HG03565 (cell line): Measurements from ENCODE around the gene DSPP.
"Not testable (repeated sequence)": the region's sequence is repeated elsewhere in the genome, so short reads cannot be mapped to it uniquely, and the experiment has no call there.

Experiments
- ATAC-seq: cut with Tn5 transposase; IDR thresholded peaks from one replicate; pipeline ENCODE4 v1.9.1; 2021; ENCODE audit warnings: mild to moderate bottlenecking, moderate library complexity; ENCODE audit not compliant: unreplicated experiment

The DSPP gene

DNA sequence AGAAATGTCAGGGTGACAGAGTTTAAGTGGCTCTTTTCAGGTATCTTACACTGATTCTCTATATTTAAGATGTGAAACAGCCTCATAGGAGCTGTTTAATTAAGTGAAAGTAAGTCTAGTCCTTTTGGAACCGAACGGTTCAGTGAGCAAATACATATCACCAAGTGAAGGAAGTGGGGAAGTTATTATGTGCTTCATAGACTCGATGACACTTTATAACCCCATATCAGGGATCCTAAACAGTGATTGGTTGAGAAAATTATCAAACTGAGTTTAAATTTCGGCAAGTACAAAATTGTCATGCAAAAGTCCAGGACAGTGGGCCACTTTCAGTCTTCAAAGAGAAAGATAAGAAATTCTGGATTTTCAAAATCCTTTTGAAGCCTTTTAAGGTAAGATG is at the start of gene DSPP:
Gene DSPP, plus strand, starts transcription at position 301 of the 400 bp plus-strand sequence. CDS start 2,380 bp downstream, outside the sequence.
- ATAC-seq = no peak

- ATAC-seq = peak; percentile 95
Measured at GRCh38 chr4:87559090-87559837, 49.1 kb upstream of the DSPP start.

GRCh38 chr4:87560802-87561201 is 47.5 kb upstream of the DSPP start:
- no peak for ATAC-seq

DNA sequence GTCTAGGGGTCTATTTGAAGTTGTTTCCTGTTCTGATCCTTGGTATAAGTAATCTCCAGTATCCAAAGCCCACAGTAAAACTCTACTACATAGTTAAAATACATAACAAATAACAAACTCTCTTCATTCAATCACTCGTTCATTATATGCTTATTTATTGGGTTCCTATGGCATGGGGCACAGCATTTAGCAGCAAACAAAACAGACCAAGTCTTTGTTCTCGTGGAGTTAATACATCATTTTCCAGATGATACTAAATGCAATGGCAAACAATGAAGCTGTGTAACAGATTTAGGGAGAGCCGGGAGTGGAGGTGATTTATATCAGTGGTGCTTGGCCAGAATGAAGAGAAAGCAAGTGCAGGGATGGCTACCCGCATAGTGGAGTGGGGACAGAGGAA is 42.6 kb upstream of the DSPP start:
- no peak for ATAC-seq

DNA sequence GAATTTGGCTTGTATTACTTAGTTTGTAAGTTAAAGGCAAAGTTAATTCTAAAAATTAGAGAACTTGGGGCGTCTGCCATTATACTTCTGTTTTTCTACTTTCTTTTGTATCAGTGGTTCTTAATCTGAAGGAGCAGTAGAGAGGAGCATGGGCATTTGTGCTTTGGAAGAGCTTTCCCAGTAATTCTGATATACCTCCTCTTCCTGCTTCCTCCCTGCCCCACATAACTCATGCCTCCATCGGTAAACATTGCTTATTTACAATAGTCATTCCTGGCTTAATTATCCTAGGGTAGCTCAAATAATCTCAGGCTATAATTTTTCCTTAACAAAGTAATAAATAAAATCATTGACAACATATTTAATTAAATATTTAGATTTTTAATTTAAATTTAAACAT is 42.1 kb upstream of the DSPP start:
- ATAC-seq = no peak

- ATAC-seq = no peak
Measured at GRCh38 chr4:87567191-87567590, 41.1 kb upstream of the DSPP start.

- no peak for ATAC-seq
Measured at GRCh38 chr4:87570290-87570805, 38.0 kb upstream of the DSPP start.

GRCh38 chr4:87574376-87574775 is 34.0 kb upstream of the DSPP start:
- not testable (repeated sequence) for ATAC-seq

- ATAC-seq = no peak
Measured at GRCh38 chr4:87574996-87575395, 33.3 kb upstream of the DSPP start.

DNA sequence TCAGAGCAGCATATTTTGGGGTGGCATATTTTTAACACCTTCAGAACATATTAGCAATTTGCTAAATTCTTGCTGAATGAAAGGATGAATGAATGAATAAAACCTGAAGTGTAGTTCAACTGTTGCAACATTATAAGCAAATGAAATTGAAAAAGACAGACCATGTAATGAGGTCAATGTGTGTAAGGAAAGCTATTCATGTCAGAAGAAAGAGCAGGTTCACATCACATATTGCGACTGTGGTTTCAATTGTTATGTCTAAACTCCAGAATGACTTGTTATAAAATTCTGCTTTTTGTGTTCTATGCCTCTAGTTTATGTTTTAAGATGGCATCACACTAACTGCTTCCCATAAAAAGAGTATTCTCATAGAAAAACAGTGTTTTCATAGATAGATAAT is 32.9 kb upstream of the DSPP start:
- no peak for ATAC-seq

DNA sequence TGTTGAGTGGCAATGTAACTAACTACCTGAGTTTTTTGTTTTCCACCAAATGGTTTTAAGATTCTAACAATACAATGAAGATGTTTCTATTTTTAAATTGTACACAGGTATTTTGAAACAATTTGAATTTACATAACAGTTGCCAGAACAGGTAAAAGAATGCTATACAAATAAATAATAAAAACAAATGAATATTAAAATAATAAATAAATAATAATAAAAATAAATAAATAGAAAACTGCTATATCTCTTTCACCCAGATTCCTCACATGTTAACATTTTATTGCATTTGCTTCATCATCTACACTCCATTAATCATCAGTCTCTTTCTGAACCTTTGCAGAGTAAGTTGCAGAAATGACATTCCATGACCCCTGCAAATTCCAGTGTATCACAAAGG is 32.3 kb upstream of the DSPP start:
- ATAC-seq = no peak

DNA sequence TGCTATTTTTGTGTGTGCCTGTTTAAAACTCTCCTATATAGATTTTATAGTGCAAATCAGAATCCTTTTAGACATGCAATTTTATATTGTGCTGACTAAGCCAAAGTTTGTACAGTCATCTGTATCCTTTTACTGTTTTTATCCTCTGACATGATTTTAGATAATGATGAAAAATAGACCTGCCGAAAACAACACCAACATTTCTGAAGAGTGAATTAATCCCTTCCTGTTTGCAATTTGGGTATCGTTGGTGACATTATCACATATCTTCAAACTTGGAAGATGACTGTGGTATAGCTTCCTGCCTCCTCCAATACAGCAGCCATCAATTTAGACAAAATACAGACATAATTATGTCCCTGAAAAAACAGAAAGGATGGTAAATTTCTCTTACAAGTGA is 28.9 kb upstream of the DSPP start:
- ATAC-seq = no peak

GRCh38 chr4:87580057-87580456 is 28.3 kb upstream of the DSPP start:
- ATAC-seq = no peak

DNA sequence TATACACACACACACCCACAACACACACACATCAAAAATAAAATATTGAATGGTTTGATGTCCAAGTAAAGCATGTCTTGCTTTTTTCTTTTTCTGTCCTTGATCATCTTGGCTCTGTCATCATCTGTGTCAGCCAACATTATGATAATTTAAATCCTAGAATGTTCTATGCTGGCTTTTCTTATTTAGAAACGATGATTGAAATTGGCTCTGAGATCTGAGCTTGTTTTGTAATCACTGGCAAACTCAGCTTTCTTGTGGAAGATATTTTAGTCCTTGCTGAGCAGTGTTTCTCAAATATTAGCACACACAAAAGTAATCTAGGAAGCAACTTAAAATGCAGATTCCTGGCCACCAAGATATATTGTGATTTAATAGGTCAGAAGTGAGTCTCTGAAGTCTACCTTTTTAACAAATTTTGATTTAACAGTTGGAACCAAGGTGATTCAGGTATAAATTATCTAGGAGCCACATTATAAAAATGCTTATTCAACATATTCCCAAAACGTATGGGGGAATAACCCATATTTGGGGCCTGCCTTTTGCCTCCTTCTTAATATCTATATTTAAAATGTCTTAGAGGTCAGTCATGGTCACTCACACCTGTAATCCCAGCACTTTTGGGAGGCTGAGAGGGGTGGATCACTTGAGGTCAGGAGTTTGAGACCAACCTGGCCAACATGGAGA is 24.0 kb upstream of the DSPP start:
- ATAC-seq = no peak

- no peak for ATAC-seq
Measured at GRCh38 chr4:87589531-87589930, 18.8 kb upstream of the DSPP start.

DNA sequence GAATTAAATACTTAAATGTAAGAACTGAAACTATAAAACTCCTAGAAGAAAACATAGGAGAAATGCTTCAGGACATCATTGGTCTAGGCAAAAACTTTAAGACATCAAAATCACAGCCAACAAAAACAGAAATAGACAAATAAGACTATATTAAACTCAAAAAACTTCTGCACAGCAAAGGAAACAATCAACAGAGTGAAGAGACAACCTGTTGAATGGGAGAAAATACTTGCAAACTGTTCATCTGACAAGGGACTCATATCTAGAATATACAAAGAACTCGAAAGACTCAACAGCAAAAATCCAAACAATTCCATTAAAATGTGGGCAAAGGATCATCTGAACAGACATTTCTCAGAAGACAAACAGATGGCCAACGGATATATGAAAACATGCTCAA is 16.2 kb upstream of the DSPP start:
- ATAC-seq = no peak

DNA sequence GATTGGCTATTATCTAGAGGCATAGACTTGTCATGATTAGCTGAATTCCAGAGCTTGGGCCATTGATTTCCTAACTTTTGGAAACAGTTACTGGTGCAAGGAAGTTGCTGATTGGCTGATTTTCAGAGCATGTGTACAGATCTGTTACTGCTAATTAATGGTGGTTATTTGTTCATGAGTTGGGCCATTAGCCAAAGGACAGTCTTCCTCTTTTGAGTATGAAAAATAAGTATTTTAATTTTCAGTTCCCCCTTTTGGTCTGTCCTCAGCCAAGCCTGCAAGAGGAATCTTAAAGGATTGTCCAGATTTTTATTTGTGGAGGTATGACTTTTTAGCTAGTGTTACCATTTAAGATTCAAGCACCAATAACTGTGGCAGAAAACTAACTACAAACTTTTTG is 7.0 kb upstream of the DSPP start:
- no peak for ATAC-seq

DNA sequence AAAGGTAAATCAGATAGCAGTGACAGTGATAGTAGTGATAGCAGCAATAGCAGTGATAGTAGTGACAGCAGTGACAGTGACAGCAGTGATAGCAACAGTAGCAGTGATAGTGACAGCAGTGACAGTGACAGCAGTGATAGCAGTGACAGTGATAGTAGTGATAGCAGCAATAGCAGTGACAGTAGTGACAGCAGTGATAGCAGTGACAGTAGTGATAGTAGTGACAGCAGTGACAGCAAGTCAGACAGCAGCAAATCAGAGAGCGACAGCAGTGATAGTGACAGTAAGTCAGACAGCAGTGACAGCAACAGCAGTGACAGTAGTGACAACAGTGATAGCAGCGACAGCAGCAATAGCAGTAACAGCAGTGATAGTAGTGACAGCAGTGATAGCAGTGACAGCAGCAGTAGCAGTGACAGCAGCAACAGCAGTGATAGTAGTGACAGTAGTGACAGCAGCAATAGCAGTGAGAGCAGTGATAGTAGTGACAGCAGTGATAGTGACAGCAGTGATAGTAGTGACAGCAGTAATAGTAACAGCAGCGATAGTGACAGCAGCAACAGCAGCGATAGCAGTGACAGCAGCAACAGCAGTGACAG is 6.1 kb downstream of the DSPP start:
- ATAC-seq = no peak

DNA sequence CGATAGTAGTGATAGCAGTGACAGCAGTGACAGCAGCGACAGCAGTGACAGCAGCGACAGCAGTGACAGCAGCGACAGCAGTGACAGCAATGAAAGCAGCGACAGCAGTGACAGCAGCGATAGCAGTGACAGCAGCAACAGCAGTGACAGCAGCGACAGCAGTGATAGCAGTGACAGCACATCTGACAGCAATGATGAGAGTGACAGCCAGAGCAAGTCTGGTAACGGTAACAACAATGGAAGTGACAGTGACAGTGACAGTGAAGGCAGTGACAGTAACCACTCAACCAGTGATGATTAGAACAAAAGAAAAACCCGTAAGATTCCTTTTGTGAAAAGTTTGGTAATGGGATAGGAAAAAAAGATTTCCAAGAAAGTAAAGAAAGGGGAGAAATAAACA is 7.9 kb downstream of the DSPP start:
- no peak for ATAC-seq

DNA sequence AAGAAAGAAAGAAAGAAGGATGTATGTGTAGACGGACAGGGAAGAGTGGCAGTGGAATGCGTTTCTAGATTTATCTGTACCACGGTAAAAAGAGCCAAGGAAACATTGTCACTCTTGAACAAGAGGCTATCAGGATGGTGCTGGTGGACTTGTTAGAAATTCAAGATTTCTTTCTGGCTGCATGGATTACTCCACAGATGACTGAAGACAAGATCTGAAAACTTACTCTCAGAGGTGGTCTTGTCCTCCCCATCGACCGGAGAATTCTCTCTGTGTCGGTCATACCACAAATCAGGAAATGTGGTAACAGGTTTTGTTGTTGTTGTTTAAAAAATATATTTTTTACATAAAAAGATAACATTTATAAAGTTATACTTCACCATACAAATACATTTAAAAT is 11.8 kb downstream of the DSPP start:
- no peak for ATAC-seq

GRCh38 chr4:87620491-87620890 is 12.2 kb downstream of the DSPP start:
- ATAC-seq = no peak

DNA sequence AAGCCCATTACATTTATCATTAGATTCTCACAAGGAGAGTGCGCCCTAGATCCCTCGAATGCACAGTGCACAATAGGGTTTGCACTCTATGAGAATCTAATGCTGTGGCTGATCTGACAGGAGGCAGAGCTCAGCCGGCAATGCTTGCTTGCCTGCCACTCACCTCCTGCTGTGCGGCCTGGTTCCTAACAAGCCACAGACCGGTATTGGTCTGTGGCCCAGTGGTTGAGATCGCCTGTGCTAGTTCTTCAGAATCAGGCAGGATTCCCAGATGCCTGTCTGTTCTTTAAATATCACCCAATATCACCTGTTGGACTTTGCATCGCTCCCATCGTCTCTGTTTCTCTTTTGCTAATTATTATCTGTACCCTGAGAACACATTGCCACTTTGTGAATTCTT is 14.0 kb downstream of the DSPP start:
- ATAC-seq = no peak
